Parietal lobe (tissue), 2 donors: ENCODE measurements around the gene TBC1D10B. TPM values are rescaled to one million over a fixed set of nuclear protein-coding genes. Genes with fewer than 3 reads are reported as not detected.

Source experiments
- small RNA-seq: library from RNA; depleted of rRNA; stranded (forward); fragments of <200 nt; gene quantifications from one replicate; pipeline ENCODE3, GENCODE V24; 2014; ENCODE audit warnings: low replicate concordance
- total RNA-seq: library from RNA; depleted of rRNA; stranded (reverse); fragments of >200 nt; gene quantifications from one replicate; pipeline ENCODE4 v1.2.3, GENCODE V29; 2014

The TBC1D10B gene, protein sequence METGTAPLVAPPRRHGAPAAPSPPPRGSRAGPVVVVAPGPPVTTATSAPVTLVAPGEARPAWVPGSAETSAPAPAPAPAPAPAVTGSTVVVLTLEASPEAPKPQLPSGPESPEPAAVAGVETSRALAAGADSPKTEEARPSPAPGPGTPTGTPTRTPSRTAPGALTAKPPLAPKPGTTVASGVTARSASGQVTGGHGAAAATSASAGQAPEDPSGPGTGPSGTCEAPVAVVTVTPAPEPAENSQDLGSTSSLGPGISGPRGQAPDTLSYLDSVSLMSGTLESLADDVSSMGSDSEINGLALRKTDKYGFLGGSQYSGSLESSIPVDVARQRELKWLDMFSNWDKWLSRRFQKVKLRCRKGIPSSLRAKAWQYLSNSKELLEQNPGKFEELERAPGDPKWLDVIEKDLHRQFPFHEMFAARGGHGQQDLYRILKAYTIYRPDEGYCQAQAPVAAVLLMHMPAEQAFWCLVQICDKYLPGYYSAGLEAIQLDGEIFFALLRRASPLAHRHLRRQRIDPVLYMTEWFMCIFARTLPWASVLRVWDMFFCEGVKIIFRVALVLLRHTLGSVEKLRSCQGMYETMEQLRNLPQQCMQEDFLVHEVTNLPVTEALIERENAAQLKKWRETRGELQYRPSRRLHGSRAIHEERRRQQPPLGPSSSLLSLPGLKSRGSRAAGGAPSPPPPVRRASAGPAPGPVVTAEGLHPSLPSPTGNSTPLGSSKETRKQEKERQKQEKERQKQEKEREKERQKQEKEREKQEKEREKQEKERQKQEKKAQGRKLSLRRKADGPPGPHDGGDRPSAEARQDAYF
- total RNA-seq: 33.2 TPM

DNA sequence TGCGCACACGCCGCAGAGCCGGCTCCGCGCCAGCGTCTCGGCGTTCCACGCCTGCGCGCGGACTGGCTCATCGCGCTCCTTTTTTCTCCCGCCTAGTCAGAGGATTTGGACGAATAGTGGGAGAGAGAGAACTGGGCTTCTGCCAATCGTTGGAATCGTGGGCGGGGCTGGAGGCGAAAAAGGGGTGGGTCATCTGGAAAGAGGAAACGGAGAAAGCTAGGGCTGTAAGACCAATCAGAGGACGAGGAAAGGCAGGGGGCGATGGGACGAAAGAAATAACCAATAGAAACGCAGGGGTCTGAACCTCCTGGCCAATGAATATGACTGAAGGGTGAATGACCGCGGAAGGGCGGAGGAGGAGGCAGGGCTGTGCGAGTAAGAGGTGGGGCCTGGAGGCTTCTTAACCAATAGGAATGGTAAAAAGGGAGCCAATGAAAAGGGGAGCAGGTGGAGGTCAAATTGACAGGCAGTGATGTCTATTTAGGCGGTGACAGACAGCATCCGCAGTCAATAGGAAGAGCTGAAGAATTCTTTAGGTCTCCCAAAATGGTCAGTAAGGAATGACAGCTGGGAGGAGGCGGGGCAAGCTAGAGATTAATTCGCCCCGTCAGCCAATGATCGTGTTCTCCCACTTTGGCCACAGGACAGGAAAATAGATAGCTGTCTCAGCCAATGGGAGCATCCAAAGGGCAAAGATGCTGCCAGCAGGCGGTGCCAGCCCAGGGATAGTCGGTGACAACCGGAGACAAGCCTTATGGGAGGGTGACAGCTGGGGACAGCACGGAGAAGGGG lies at the start of gene TBC1D10B:
Gene TBC1D10B (minus strand): TSS at position 39 of the 792 bp plus-strand sequence. CDS start 311 bp downstream, outside the sequence.

DNA sequence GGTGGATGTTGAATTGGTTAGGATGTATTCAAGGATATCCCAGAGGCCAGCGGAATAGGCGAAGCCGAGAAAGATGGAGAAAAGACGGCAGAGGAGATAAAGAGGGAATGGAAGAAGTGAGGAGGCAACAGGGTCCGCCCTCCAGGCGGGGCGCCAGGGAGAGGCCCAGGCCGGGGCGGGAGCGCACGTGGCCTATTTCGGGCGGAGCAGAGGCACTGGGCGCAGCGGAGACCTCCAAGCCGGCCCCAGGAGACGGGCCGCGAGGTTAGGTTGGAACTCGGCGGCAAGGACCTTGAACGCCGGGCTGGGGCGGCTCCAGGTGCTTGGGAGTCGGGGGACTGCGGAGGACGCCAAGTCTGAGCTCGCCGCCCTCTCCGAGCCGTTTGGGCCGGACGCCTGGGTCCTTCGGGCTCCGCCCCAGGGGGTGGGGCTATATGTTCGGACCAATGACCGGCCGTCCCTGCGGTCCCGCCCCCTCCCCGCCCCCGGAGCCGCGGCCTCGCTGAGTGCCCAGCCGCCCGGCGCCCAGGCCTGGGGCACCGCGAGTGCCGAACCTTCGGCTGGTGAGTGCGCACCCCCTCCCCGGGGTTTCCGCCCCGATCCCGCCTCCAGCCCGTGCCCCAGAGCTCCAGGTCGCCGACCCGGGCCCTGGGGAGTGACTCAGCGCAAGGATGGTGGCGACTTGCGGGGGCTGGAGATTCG lies 37.0 kb upstream of the TBC1D10B start, which contains the start of gene ZNF771:
Gene ZNF771 (plus strand): TSS at position 505 of the 702 bp plus-strand sequence. CDS start 448 bp downstream, outside the sequence.

DNA sequence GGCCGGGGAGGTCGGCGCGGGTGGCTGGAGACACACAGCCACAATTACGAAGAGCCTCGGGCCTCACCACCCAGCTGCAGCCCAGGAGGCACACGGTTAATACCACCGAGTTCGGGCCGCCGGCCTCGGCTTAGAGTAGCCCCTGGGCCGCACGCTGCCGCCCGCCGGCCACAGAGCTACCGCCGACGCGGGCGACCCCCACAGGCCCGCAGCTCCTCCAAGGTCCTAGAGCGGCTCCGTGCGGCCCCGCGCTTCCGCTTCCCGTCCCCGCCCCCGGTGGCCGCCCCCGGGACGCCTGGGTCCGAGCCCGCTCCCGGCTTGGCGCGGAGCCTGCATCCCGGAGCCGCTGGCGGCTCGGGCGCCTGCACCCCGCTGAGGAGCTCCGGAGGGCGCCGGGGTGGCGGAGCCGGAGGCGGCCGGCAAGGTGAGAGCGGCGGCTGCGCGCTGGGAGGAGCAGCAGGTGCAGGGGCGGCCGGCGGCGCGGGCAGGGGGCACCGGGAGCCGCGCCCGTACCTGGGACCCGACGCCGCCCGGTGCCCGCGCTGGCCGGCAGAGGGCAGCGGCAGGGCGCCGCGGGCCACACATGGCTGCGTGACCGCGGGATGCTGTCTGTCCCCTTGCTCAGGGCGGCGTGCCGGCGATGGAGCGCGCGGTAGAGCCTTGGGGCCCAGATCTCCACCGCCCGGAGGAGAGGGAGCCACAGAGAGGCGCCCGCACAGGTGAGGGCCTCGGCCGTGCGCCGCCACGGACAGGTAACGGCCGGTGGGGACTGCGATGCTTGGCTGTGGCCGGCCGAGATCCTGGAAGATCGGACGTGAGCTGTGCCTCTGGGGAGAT lies 25.1 kb upstream of the TBC1D10B start, which contains the start of gene ZNF48:
Gene ZNF48 (plus strand): TSS at position 266 of the 837 bp plus-strand sequence. CDS start 375 bp downstream, at position 641.

DNA sequence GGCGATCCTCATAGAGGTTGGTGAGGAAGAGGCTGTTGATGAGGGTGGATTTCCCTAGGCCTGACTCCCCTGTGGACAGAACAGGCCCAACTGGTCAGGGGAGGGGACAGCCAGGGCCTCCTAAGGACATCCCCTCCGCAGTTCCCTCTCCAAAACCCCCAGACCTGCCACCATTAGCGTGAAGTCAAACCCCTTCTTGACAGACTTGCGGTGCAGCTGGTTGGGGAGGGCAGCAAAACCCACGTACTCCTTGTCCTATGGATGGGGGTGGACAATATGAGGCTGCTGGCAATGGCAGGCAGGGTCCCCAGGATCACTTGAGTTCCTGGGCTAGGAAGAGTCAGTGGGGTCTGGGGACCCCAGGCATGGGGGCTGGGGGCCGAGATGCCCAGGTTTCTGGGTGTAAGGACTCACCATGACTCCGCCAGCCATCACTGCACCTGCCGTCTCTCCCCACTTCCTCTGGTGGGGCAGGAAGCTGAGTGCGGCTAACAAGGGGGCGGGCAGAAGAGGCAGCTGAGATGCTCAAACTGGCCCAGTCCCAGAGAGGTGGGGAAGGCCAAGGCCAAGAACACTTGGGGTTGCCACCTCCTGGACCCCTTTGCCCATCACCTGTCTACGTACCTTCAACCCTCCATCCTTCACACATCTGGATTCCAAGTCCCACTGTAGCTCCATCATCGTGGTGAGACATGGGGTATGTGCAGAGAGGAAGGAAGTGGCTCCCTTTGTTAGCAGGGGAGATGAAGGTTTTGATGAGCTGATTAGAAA lies 12.0 kb upstream of the TBC1D10B start, which contains the start of gene SEPTIN1:
Gene SEPTIN1 (minus strand): TSS at position 451 of the 771 bp plus-strand sequence. CDS start 19 bp downstream, at position 432.

DNA sequence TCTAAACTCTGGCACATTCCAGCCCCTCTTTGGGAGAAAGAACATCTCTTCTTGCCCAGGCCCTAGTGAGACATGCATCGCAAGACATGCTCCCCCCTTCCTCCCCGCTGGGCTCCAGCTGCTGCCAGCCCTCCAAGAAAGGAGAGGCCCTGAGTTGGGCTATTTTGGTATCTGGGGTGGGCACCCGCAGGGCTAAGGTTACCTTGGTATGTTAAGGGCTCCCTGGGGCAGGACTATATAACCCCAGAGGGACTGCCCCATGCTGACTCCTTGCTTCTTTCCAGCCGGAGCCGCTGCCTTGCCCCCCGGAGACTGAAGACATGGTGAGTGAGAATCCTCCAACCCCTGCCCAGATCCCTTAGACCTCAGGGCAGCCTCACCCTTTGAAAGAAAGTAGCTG lies 4.2 kb upstream of the TBC1D10B start, which contains the start of gene MYL11:
Gene MYL11 (plus strand): TSS at position 265 of the 400 bp plus-strand sequence. CDS start 56 bp downstream, at position 321.

DNA sequence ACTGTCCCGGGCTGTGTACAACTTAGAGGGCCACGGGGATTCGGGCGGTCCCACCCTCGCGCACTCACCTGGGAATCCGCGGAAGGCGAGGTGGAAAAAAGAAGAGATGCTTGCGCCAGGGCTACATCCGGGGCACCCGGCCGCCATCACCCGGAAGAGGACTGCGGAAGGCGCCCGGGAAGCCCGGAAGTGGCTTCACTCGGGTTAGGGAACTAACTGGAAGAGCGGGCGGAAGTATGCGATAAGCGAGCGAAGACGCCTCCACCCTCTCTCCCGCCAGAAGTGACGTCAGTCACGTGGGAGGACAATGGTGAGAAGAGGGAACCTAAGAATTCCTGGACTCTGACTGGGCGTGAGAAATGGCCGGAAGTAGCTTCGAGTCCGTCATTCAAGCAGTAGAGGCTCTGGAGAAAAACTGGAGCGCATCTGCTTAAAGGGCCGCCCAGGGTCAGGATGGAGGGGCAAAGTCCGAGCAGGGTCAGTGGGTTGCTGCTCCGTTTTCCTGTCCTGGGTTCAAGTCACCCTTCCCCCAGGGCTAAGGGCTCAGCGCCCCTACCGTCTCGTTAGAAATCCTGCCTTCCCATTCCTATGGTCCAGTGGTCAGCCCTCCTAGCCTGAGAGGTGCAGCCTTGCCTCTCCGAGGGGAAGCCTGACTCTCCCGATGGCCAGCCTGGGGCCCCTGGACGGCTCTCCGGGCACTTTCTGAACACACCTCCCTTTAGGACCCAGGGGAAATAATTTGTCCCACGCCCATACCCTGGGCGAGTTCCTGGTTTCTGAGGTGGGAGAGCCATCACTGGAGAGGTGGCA lies 14.9 kb downstream of the TBC1D10B start, which contains the start of gene CD2BP2:
Gene CD2BP2 (minus strand): TSS at position 165 of the 810 bp plus-strand sequence. CDS start 627 bp downstream, outside the sequence.

Small RNA genes lying within 50 kb of the gene (small RNA-seq; reads per million reads assigned to genes)
- 0.34 reads per million, percentile 18 among the genes with 10 or more reads in this experiment for gene RF00406

Other genes with a start within 250 kb of the TBC1D10B start
- gene MAPK3, start 247.3 kb downstream of the TBC1D10B start, total RNA-seq: 26.0 TPM
- 26.3 TPM for gene CORO1A, start 186.9 kb downstream of the TBC1D10B start, total RNA-seq
- 16.9 TPM for gene BOLA2B, start 176.8 kb downstream of the TBC1D10B start, total RNA-seq
- 27.2 TPM for gene SLX1A, start 176.6 kb downstream of the TBC1D10B start, total RNA-seq
- gene SULT1A3, start 171.2 kb downstream of the TBC1D10B start, total RNA-seq: 7.8 TPM
- 8.5 TPM for gene NPIPB13, start 122.0 kb downstream of the TBC1D10B start, total RNA-seq
- gene CD2BP2, start 15.2 kb downstream of the TBC1D10B start, total RNA-seq: 42.9 TPM
- gene MYL11, start 4.3 kb upstream of the TBC1D10B start, total RNA-seq: not detected
- 0.94 TPM for gene SEPTIN1, start 12.1 kb upstream of the TBC1D10B start, total RNA-seq
- gene ZNF48, start 24.9 kb upstream of the TBC1D10B start, total RNA-seq: 31.0 TPM
- gene ZNF771, start 37.1 kb upstream of the TBC1D10B start, total RNA-seq: 11.6 TPM
- 16.3 TPM for gene DCTPP1, start 59.5 kb upstream of the TBC1D10B start, total RNA-seq
- 8.1 TPM for gene SEPHS2, start 75.4 kb upstream of the TBC1D10B start, total RNA-seq
- 1.3 TPM for gene ITGAL, start 102.2 kb upstream of the TBC1D10B start, total RNA-seq
- gene ZNF768, start 156.1 kb upstream of the TBC1D10B start, total RNA-seq: 20.0 TPM
- gene ZNF747, start 164.4 kb upstream of the TBC1D10B start, total RNA-seq: 13.5 TPM
- 13.8 TPM for gene ZNF764, start 187.9 kb upstream of the TBC1D10B start, total RNA-seq
- gene ZNF688, start 201.2 kb upstream of the TBC1D10B start, total RNA-seq: 11.3 TPM
- gene ZNF785, start 215.2 kb upstream of the TBC1D10B start, total RNA-seq: 33.2 TPM
- gene ZNF689, start 239.9 kb upstream of the TBC1D10B start, total RNA-seq: 11.0 TPM